Suprapubic skin (tissue), 4 donors: ENCODE results near the gene MCM5.

Experiments used
- POLR2A ChIP-seq, 2 donors: fragments of 450-650 bp; IDR thresholded peaks; one replicate each; pipeline ENCODE4 v1.6.1; 2017; ENCODE audit warnings: antibody characterized with exemption in 2 of 2, mild to moderate bottlenecking in 2 of 2, moderate library complexity in 2 of 2
- POLR2AphosphoS5 ChIP-seq, 3 donors: sonication (generic); formaldehyde crosslinking; IDR thresholded peaks; one replicate each; pipeline ENCODE4 v1.6.1; 2017; ENCODE audit warnings: antibody characterized with exemption in 3 of 3
- TF ChIP-seq, protein P1 (sequence below), 2 donors: fragments of 200-600 bp in 1 of 2; fragments of 450-650 bp in 1 of 2; sonication (generic) in 1 of 2; IDR thresholded peaks; one replicate each; pipeline ENCODE4 v1.5.1; 2016 to 2019; ENCODE audit warnings: antibody characterized with exemption in 2 of 2, mild to moderate bottlenecking in 1 of 2, moderate library complexity in 1 of 2

DNA sequence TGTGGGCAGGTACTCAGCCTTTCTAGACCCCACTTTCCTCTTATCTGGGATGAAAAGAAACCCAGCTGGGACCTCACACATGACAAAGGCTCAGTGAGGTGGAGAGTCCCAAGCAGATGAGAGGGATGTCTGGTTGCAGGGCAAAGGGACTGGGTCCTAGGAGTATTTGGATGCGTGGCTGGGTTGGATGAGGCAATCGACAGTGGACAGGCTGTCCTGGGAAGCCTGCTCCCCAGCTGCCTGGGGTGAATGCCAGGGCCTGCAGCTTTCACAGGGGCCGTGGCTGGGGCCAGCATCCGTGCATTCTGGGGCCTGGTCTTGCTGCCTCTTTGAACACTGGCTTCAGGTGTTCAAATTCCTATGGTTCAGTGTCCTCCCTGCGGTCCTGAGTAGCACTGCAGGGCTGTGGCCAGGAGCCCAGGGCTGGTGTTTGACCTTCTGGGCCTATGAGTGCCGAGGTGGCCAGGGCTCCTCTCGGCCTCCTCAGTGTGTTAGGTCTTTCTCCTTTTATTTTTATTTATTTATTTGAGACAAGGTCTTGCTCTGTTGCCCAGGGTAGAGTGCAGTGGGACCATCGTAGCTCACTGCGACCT is 65.3 kb downstream of the MCM5 start:
- TF ChIP-seq, protein P1, sequence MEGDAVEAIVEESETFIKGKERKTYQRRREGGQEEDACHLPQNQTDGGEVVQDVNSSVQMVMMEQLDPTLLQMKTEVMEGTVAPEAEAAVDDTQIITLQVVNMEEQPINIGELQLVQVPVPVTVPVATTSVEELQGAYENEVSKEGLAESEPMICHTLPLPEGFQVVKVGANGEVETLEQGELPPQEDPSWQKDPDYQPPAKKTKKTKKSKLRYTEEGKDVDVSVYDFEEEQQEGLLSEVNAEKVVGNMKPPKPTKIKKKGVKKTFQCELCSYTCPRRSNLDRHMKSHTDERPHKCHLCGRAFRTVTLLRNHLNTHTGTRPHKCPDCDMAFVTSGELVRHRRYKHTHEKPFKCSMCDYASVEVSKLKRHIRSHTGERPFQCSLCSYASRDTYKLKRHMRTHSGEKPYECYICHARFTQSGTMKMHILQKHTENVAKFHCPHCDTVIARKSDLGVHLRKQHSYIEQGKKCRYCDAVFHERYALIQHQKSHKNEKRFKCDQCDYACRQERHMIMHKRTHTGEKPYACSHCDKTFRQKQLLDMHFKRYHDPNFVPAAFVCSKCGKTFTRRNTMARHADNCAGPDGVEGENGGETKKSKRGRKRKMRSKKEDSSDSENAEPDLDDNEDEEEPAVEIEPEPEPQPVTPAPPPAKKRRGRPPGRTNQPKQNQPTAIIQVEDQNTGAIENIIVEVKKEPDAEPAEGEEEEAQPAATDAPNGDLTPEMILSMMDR (IDR thresholded peaks at IDR 0.05): no peak
- TF ChIP-seq POLR2A (IDR thresholded peaks at IDR 0.05) (no peak), POLR2AphosphoS5 (IDR thresholded peaks at IDR 0.05) (no peak)
